HepG2 (cell line): ENCODE results near the gene TBC1D1. TPM values are rescaled to one million over a fixed set of nuclear protein-coding genes. Genes with fewer than 3 reads are reported as not detected.
A peak's percentile ranks its signal among the peaks of the same experiment; 100 is the strongest.

Experiments
- ATAC-seq: fragments of 200-7000 bp; cut with Tn5 transposase; 3 replicates; pipeline ENCODE4 v1.9.1; 2020; ENCODE audit warnings: mild to moderate bottlenecking, moderate library complexity
- BruUV-seq: library from RNA; stranded (reverse); fragments of 400-500 nt; replicated peaks from 2 replicates; lab custom pipeline; 2021; lab: Mats Ljungman, UMichigan
- CTCF ChIA-PET: fragments of 300-600 bp; formaldehyde crosslinking; extraction: SDS; loops from one replicate; lab custom pipeline; 2021; ENCODE audit warnings: low total read pairs, inconsistent platforms, low intra/inter-chr PET ratio; lab: Yijun Ruan, JAX
- POLR2A ChIA-PET: fragments of 350-600 bp; sonication (Branson Sonifier 250); formaldehyde crosslinking; loops from one replicate; lab custom pipeline; 2020; ENCODE audit warnings: antibody characterized with exemption, inconsistent platforms; lab: Yijun Ruan, JAX
- DNase-seq: peaks from one replicate; pipeline ENCODE4 v3.0.0-alpha.2; 2015; ENCODE audit warnings: low spot score
- FAIRE-seq: peaks from 3 replicates; lab custom pipeline; 2011; peaks lifted over from hg19 to GRCh38; lab: Jason Lieb, UNC
- H2AFZ ChIP-seq: one replicate; pipeline ENCODE4 v1.6.1; 2011; ENCODE audit warnings: low read length, inconsistent platforms
- H3K27ac ChIP-seq: fragments of 300-600 bp; 3 replicates; pipeline ENCODE4 v1.8.0; 2011; ENCODE audit warnings: mixed run types, mild to moderate bottlenecking, mixed read lengths, low read length, inconsistent platforms; ENCODE audit not compliant: insufficient read depth; ENCODE audit errors: extremely low read length
- H3K27me3 ChIP-seq, 2 experiments: fragments of 200-600 bp in 1 of 2; 2 replicates in 1 of 2; 3 replicates in 1 of 2; pipeline versions ENCODE4 v1.6.0 to v1.8.0; 2011; ENCODE audit warnings: low read length in 2 of 2, mild to moderate bottlenecking in 2 of 2, moderate library complexity in 2 of 2, inconsistent platforms in 1 of 2; ENCODE audit not compliant: insufficient read depth in 2 of 2, control insufficient read depth in 1 of 2
- H3K36me3 ChIP-seq, 2 experiments: fragments of 200-600 bp in 1 of 2; replicated peaks in 1 of 2; 2 replicates in 1 of 2; 3 replicates in 1 of 2; pipeline versions ENCODE4 v1.5.1 to v1.8.0; 2011; ENCODE audit warnings: low read length in 2 of 2, inconsistent platforms in 1 of 2; ENCODE audit not compliant: insufficient read depth in 2 of 2, control insufficient read depth in 1 of 2
- H3K4me1 ChIP-seq: 2 replicates; pipeline ENCODE4 v1.5.1; 2012; ENCODE audit warnings: low read length, inconsistent platforms; ENCODE audit not compliant: insufficient read depth
- H3K4me2 ChIP-seq: 2 replicates; pipeline ENCODE4 v1.6.0; 2011; ENCODE audit warnings: low read depth, low read length, inconsistent platforms
- H3K4me3 ChIP-seq, 3 experiments: fragments of 200-600 bp in 1 of 3; sonication (generic), shearing (Covaris generic) in 1 of 3; replicated peaks in 1 of 3; 2 replicates each; pipeline ENCODE4 v1.5.1; 2011 to 2016; ENCODE audit warnings: low read length in 3 of 3, inconsistent platforms in 2 of 3, low read depth in 2 of 3, mild to moderate bottlenecking in 2 of 3, control low read depth in 1 of 3, mixed read lengths in 1 of 3; ENCODE audit not compliant: insufficient read depth in 1 of 3
- H3K79me2 ChIP-seq: one replicate; pipeline ENCODE4 v1.6.1; 2011; ENCODE audit warnings: low read length, inconsistent platforms; ENCODE audit not compliant: insufficient read depth
- H3K9ac ChIP-seq: 2 replicates; pipeline ENCODE4 v1.6.0; 2011; ENCODE audit warnings: mild to moderate bottlenecking, low read depth, low read length, inconsistent platforms; ENCODE audit not compliant: insufficient read depth
- H3K9me3 ChIP-seq: 2 replicates; pipeline ENCODE4 v1.5.1; 2012; ENCODE audit warnings: mild to moderate bottlenecking, low read length
- H4K20me1 ChIP-seq: 2 replicates; pipeline ENCODE4 v1.6.0; 2011; ENCODE audit warnings: inconsistent platforms, mild to moderate bottlenecking, low read length, moderate library complexity; ENCODE audit not compliant: insufficient read depth
- ARNT2 ChIP-seq: sonication (generic); formaldehyde crosslinking; IDR thresholded peaks from 2 replicates; pipeline ENCODE4 v1.8.0; 2022; ENCODE audit warnings: mild to moderate bottlenecking, low read depth, missing genetic modification reagents, moderate library complexity
- ATAD3A ChIP-seq: sonication (generic); formaldehyde crosslinking; IDR thresholded peaks from 2 replicates; pipeline ENCODE4 v1.4.0; 2020; ENCODE audit warnings: missing genetic modification reagents
- CREB1 ChIP-seq, 2 experiments: fragments of 450-650 bp in 1 of 2; IDR thresholded peaks; 2 replicates each; pipeline ENCODE4 v1.6.1; 2016 to 2017; ENCODE audit warnings: control low read depth in 1 of 2, mild to moderate bottlenecking in 1 of 2, missing compliant biosample characterization in 1 of 2, missing genetic modification characterization in 1 of 2
- HNF4A ChIP-seq: sonication (generic); formaldehyde crosslinking; IDR thresholded peaks from 2 replicates; pipeline ENCODE4 v1.4.0; 2020; ENCODE audit warnings: missing genetic modification reagents
- MLX ChIP-seq: IDR thresholded peaks from 2 replicates; pipeline ENCODE4 v1.6.1; 2016
- NCOA1 ChIP-seq: sonication (generic); formaldehyde crosslinking; IDR thresholded peaks from 2 replicates; pipeline ENCODE4 v1.9.0; 2021; ENCODE audit warnings: missing genetic modification reagents
- RFX1 ChIP-seq: fragments of 450-650 bp; IDR thresholded peaks from 2 replicates; pipeline ENCODE4 v1.6.1; 2017
- SIN3A ChIP-seq: IDR thresholded peaks from 2 replicates; pipeline ENCODE4 v1.6.1; 2011; ENCODE audit warnings: low read depth, mild to moderate bottlenecking, control low read depth, low read length, borderline replicate concordance
- TRAFD1 ChIP-seq: sonication (generic); formaldehyde crosslinking; IDR thresholded peaks from 2 replicates; pipeline ENCODE4 v1.5.1; 2020; ENCODE audit warnings: missing genetic modification reagents, mild to moderate bottlenecking, borderline replicate concordance
- ZFP36L1 ChIP-seq: sonication (generic); formaldehyde crosslinking; IDR thresholded peaks from 2 replicates; pipeline ENCODE4 v1.8.0; 2022; ENCODE audit warnings: mild to moderate bottlenecking, missing genetic modification reagents, moderate library complexity
- ZFP90 ChIP-seq: sonication (generic); formaldehyde crosslinking; IDR thresholded peaks from 2 replicates; pipeline ENCODE4 v1.8.0; 2022; ENCODE audit warnings: missing genetic modification reagents, mild to moderate bottlenecking, inconsistent platforms, borderline replicate concordance
- ZGPAT ChIP-seq: IDR thresholded peaks from 2 replicates; pipeline ENCODE4 v1.6.1; 2016; ENCODE audit warnings: mild to moderate bottlenecking
- ZMYM2 ChIP-seq: sonication (generic); formaldehyde crosslinking; IDR thresholded peaks from 2 replicates; pipeline ENCODE4 v1.8.0; 2022; ENCODE audit warnings: mild to moderate bottlenecking, missing genetic modification reagents
- ZNF10 ChIP-seq: sonication (generic); formaldehyde crosslinking; IDR thresholded peaks from 2 replicates; pipeline ENCODE4 v1.4.0; 2020; ENCODE audit warnings: mild to moderate bottlenecking, low read depth, missing genetic modification reagents, borderline replicate concordance
- ZNF749 ChIP-seq: sonication (generic); formaldehyde crosslinking; IDR thresholded peaks from 2 replicates; pipeline ENCODE4 v1.8.0; 2022; ENCODE audit warnings: mild to moderate bottlenecking, missing genetic modification reagents, moderate library complexity, borderline replicate concordance
- ZNF784 ChIP-seq: sonication (generic); formaldehyde crosslinking; IDR thresholded peaks from 2 replicates; pipeline ENCODE4 v1.5.1; 2020; ENCODE audit warnings: missing genetic modification reagents, mild to moderate bottlenecking, borderline replicate concordance
- WGBS: methylation state at CpG from one replicate; pipeline ENCODE4 v1.1.6; 2017; ENCODE audit warnings: low lambda C conversion rate; 5-methylcytosine and 5-hydroxymethylcytosine counted together
- in situ Hi-C: cut with HindIII; loops from 2 replicates; pipeline ENCODE4 v1.10.0; 2017; ENCODE audit warnings: low pct_unique_long_range_greater_than_20kb; ENCODE audit not compliant: extremely low pct_ligation_motif_present
- intact Hi-C: fragments of 100-400 bp; cut with micrococcal nuclease; formaldehyde crosslinking; loops from one replicate; pipeline ENCODE4 v1.10.0; 2022; ENCODE audit not compliant: unreplicated experiment
- polyA plus RNA-seq, 8 experiments: library from polyadenylated mRNA; depleted of rRNA in 3 of 8; stranded (reverse) in 7 of 8; unstranded in 1 of 8; fragments of >200 nt; fragmentation: Illumina TruSeq in 4 of 8; extraction: Trizol in 4 of 8; gene quantifications; 2 replicates each; pipeline versions ENCODE4 v1.2.1 to v1.2.3, GENCODE V29; 2011 to 2016; ENCODE audit warnings: low read depth in 4 of 8, missing spikeins in 1 of 8, mixed read lengths in 1 of 8; ENCODE audit not compliant: insufficient read depth in 1 of 8
- total RNA-seq, 5 experiments: library from RNA; depleted of rRNA; stranded (reverse); fragments of >200 nt; fragmentation: Illumina TruSeq; extraction: Trizol; gene quantifications; 2 replicates each; pipeline ENCODE4 v1.2.3, GENCODE V29; 2016; ENCODE audit warnings: low read depth in 1 of 5

TBC1D1 gene
- total and polyA plus RNA-seq, 2 of the 13 experiments (the other 11 are each of a cell fraction or from before 2014, with no cell fraction given) = 37.3 to 62.8 TPM

GRCh38 chr4:38161208-38162113, 270.6 kb downstream of the TBC1D1 start:
- CTCF ChIA-PET = no interaction called here
- no peak for ATAC-seq
- Histone ChIP-seq H3K9ac (peak overlapping the region; percentile 72), H3K4me3 (no peak overlapping the region), H2AFZ (no peak overlapping the region), H3K27ac (peak overlapping the region; percentile 98), H3K36me3 (no peaks in the 10 kb centered on the region), H3K4me1 (peaks cover 65% of the 10 kb centered on the region), H3K27me3 (no peaks in the 10 kb centered on the region), H4K20me1 (no peaks in the 10 kb centered on the region), H3K9me3 (peaks cover 7% of the 10 kb centered on the region; the same call in 1 of the 2 replicates), H3K4me2 (peak overlapping the region; percentile 16; the same call in 1 of the 2 replicates), H3K79me2 (no peaks in the 10 kb centered on the region)
- no peak for FAIRE-seq
- no peak for DNase-seq
- in situ Hi-C loops (loop anchor here (5.0 kb wide), 1 partner anchor 34 kb away; no protein-coding TSS in a partner anchor), intact Hi-C loops (loop anchor here (1.0 to 2.0 kb wide), 4 partner anchors 28 to 99 kb away; no protein-coding TSS in a partner anchor)
- no TSS peak for BruUV-seq
- 91% methylated on average over 5 of the region's 5 CpGs for WGBS
- POLR2A ChIA-PET = interaction anchor here (0.9 to 4.0 kb wide), 20 partner anchors 7 to 883 kb away, joined by 3 to 124 read pairs (median 4); no protein-coding TSS in a partner anchor
- TF ChIP-seq ATAD3A (CRISPR knock-in tag) (no peak), CREB1 (IDR thresholded peaks at IDR 0.05) (no peak), CREB1 (CRISPR knock-in tag; IDR thresholded peaks at IDR 0.05) (0 out of 2 replicates have a peak, but pooled peaks have one; percentile 27), ZFP90 (no peak), SIN3A (0 out of 2 replicates have a peak, but pooled peaks have one; percentile 2), NCOA1 (CRISPR knock-in tag) (peak; percentile 10; the same call in 1 of the 2 replicates), TRAFD1 (CRISPR knock-in tag) (0 out of 2 replicates have a peak, but pooled peaks have one; percentile 12), ZFP36L1 (CRISPR knock-in tag) (0 out of 2 replicates have a peak, but pooled peaks have one; percentile 11), ZGPAT (CRISPR knock-in tag) (no peak), ZMYM2 (CRISPR knock-in tag) (no peak), HNF4A (CRISPR knock-in tag) (no peak), RFX1 (0 out of 2 replicates have a peak, but pooled peaks have one; percentile 4), ZNF749 (CRISPR knock-in tag) (0 out of 2 replicates have a peak, but pooled peaks have one; percentile 12), ZNF10 (CRISPR knock-in tag) (no peak), ARNT2 (CRISPR knock-in tag) (no peak), ZNF784 (CRISPR knock-in tag) (0 out of 2 replicates have a peak, but pooled peaks have one; percentile 2), MLX (CRISPR knock-in tag) (no peak)
